T-helper 9 cell (primary cell): ENCODE results near the gene ANP32E.

Source experiments
- DNase-seq: peaks from one replicate; pipeline ENCODE4 v3.0.0-alpha.2; 2020
- total RNA-seq, 2 donors: gene quantifications; one replicate each; lab custom pipeline; 2026; lab: John Stamatoyannopoulos, UW

Gene ANP32E
- 81.9 to 94.8 reads per million in 2 donors for total RNA-seq

DNA sequence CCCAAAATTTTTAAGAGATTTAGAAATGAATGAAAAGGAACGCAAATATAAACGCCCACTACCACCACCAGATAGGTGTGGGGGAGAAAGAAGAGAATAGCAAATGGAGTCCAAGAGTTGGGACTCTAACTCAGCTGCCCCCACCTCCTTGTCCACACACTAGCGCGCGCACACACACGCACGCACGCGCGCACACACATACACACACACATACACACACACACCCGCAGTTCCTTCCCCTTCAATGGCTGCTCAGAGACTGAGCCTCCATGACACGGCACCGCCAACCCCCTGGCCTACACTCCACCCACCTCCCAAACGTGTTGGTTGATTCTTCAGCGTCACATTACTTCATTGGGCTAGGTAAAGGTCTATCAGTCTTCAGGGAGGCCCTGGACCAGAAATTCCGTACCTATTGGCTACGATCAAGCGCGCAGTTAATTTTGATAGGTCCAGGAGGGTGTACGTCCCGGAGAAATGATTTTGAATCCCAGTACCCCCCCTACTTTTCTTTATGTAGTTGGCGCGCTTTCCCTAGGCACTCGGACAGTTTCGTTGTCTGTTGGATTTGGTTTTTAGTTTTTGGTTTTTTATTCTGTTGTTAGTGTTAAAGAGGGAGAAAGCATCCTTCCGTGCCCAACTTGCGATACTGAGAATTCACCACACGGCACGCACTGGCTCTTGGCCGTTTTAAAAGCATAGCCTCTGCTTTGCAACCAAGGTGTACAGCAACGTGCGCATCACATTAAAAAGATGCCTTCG is at the start of gene ANP32E:
Gene ANP32E (minus strand): TSS at position 261 of the 762 bp plus-strand sequence. CDS start 326 bp downstream, outside the sequence.
- DNase-seq, result peak; percentile 87

DNA sequence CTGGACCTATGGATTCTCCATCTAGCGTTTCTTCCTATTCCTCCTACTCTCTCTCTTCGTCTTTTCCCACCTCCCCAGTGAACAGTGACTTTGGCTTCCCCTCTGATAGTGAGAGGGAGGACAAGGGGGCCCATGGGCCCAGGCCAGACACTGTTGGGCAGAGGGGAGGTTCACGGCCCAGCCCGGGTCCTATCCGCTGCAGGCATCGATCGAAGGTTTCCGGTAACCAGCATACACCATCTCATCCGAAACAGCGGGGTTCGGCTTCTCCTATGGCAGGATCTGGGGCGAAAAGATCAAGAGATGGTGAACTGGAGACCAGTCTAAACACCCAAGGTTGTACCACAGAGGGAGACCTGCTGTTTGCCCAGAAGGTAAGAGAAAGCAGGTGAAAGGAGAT is 47.3 kb upstream of the ANP32E start:
- DNase-seq, result no peak

DNA sequence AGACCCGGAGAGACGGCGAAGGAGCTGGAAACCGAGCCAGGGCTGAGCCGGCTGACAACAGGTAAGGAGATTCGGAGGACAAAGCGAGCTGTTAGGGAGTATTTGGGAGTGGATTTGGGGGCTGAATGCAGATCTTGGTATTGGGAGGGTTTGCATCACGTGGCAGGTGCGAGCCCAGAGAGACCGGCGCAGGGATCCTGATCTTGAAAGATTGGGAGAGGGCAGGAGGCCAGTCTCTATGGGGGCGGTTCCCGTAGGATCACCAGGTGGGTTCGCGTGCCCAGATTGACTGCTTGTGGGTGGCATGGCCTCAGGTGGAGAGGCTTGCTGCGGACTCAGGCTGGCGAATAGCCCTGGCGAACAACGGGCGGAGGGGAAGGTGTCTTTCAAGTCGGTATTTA is 46.6 kb upstream of the ANP32E start:
- no peak for DNase-seq

DNA sequence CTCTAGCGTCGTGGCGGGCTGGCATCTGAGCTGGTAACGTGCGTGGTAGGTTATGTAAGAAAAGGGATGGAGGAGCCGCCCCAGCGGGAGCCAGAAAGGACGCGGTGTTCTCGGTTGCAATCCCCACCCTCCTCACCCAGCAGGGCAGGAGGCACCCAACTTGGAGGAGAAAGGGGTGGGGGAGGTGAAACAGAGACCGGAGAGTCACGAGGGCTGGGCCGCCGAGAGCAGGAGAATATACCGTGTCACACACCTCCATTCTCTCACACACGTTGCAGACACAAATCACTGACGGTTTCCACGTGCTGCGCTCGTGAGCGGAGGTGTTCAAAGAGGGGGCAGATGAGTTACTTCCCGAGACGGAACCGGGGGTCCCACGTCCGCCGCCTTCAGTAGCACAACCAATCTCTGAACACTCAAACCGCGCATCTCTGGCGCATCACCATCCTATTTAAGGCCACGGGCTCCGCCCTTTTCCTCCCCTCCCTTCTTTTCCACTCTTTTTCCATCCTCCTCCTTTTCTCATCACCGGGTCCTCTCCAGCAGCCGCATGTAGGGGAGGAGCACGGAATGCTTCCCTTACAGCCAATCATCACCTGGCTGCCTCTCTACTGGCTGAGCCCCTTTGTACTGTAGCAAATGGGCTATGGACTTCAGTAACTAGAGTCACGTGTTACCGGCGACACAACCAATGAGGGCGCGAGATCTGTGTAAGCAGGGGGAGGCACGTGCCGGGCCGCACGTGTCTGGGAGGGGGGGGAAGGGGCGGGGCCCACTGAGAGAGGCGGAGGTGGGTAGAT is 46.0 kb upstream of the ANP32E start, which contains the start of gene CIART:
Gene CIART (plus strand): TSS at position 797 of the 800 bp plus-strand sequence. CDS start 714 bp downstream, outside the sequence.
- DNase-seq, result peak; percentile 63

DNA sequence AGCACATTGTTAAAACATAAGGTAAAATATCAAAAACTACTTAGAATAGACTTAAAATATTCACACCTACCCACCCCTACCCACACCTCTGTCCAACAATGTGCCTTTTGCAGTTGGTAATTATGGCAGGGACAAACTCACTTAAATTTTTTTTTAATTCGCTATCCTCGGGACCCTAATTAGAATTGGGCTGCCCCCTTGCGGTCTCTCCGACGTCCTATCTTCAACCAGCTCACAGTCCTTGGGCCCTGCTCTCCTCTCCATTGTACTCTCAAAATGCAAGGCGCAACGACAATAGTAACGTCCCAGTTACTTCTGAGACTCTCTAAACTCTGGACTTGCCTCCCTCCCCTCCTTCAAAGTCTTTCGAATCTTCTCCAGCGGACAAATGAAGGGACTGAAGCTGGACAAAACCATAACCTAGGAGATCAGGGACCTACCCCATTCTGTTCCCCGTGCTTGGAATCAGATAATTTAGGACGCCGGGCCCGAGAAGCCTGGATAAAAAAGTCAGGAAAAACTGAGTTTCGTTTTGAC is 45.4 kb upstream of the ANP32E start:
- DNase-seq, result peak; percentile 22

DNA sequence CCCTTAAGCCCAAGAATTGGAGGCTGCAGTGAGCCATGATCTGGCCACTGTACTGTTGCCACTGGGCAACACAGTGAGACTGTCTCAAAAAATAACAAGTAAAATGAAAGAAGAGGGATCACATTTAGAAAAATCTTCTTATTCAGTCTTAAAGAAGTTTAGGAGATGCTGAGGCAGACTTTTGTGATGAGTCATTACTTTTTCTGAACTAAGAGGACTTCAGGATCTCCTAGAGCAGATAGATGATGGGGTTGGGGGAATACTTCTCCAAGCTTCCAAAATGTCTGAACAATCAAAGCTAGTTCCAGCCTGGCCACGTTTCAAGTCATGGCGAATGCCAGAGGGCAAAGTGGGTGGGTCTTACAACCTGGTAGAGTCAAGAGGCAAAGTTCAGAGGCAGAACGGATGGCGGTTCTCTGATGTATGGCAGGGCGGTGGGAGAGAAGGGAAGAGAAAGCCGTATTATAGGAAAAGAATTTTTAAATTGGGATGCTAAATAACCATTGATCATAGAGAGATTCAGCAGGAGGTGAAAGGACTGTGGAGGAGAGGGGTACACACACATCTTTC is 44.3 kb upstream of the ANP32E start:
- DNase-seq, result no peak

DNA sequence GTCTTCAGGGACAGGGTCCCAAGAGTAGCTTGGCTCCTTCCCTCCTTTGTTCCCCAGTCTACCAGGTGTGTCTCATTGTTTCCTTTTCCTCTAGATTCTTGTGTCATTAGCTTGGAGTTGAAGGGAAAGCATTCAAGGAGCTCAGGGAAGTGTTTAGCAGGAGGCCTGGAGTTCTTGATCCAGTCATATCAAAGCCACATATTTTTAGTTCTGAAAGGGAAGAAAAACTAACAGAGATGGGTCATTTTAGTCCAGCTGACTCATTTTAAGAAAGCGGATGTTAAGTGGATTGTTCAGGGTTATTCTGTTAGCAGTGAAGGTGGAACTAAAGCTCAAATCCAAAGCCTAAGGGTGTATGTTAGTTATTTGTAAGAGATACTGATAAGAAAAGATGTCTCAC is 37.4 kb upstream of the ANP32E start:
- no peak for DNase-seq

DNA sequence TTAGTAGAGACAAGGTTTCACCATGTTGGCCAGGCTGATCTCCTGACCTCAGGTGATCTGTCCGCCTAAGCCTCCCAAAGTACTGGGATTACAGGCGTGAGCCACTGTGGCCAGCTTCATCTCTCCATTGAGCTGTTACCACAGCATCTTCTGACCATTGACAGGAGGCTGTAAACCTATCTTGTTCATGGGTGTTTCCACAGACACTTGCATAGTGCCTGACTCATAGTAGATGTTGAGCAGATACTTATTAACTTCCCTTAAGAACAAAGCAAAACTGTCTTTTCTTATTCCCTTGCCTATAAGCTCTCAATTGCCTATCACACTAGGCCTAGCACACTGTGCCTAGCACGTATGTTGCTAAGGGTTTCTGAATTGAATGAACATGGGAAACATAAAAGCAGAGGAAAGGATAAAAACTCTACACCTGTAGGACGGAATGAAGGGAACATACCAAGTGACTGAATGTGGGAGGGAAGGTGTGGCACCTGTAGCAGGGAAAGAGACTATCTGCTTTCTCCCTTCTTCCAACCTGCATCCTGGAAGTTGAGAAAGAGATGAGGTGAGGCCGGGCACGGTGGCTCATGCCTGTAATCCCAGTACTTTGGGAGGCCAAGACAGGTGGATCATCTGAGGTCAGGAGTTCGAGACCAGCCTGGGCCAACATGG is 35.5 kb upstream of the ANP32E start:
- DNase-seq, result no peak

DNA sequence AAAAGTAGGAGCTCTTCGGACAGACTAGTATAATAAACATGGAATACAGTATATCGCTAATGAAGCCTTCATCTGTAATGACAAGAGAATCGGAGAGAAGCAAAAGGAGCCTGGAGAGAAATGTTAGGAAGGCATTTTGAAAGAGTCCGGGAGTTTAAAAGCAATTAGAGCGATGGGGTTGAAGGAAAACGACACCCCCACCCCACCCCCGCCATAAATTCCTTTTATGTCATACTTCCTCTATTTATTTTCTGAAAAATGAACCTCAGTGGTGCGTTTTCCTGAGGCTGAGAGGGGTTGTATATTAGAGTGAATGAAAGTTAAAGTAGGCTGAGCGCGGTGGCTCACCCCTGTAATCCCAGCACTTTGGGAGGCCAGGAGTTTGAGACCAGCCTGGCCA is 33.5 kb upstream of the ANP32E start:
- DNase-seq, result no peak

DNA sequence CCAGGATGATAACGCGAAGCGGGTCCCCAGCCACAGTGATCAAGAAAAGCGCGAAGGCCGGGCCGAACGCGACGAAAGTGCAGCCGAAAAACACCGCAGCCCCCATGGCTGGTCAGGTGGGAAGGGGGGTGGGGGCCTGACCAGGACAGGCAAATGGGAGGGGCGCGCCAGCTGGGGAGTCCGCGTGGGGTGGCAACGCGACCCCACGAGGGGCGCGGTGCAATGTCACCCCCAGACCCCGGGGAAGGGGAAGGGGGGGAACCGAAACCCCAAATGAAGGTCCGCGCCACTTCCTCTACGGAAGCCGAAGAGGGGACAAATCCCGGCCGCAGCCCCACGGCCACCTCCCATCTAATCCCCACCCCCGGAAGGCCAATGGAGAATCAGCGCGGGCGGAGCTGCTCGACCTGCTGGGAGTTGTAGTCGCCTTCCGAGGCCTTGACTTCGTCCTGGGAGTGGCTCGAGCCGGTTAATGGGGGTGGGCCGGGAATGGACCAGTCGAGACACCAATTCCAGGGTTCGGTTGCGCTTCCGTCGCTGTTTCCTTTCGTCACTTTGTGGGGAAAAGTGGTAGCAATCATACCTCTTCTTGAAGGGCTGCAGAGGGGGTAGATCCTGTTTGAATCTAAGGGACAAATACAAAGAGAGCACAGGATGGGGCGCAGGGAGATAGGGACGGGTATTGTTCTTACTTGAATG is 32.9 kb upstream of the ANP32E start, which contains the start of gene APH1A:
Gene APH1A (minus strand): TSS at position 312 of the 699 bp plus-strand sequence. CDS start 206 bp downstream, at position 106.
- peak; percentile 83 for DNase-seq

DNA sequence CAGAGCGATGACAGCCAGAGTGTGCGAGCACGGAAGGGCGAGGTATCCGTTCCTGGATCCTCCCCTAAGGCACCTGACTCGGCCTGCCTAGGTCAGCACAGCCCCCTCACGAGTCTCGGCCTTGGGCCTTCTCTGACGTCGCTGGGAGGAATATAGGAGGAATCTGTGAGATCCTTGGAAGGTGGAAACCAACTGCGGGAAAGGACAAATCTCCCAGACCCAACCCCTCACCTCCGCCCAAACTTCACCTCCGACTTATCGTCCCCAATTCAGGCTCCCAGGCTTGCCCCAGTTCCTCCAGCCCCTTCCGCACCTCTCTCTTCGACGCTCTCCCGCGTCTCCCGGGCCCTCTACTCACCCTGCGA is 32.4 kb upstream of the ANP32E start:
- DNase-seq, result peak; percentile 31

DNA sequence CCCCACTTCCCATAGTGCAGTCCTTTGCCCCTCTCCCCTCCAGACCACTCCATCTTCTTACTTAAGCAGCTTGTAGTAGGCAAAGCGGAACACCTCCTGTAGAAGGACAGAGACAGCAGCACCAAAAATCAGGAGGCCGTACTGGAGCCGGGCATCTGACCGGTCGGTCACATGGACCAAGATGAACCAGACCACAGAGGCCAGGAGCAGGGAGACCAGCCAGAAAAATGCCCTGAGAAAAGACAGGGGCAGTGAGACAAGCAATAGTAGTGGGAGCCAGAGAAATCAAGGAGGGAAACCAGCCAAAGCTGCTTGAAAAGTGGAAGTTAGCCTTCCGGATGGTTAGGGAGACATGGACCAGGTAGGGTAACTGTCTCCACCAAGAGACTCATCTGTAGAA is 32.0 kb upstream of the ANP32E start:
- no peak for DNase-seq

DNA sequence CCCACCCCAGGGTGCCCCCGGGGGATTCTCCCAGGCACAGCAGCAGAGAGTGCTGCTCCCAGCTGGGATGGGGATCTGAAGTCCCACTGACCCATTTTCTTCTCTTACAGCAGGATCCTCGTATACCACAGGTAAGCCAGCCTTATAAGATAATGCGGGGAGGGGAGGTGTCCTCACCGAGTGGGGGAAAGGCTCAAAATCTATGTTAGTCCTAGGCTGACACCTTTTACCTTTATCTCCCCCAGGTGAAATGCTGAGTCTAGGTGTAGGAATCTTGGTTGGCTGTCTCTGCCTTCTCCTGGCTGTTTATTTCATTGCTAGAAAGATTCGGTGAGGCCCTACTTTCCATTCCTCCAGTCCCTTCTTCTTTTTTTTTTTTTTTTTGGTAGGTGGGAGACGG is 27.6 kb upstream of the ANP32E start:
- no peak for DNase-seq

DNA sequence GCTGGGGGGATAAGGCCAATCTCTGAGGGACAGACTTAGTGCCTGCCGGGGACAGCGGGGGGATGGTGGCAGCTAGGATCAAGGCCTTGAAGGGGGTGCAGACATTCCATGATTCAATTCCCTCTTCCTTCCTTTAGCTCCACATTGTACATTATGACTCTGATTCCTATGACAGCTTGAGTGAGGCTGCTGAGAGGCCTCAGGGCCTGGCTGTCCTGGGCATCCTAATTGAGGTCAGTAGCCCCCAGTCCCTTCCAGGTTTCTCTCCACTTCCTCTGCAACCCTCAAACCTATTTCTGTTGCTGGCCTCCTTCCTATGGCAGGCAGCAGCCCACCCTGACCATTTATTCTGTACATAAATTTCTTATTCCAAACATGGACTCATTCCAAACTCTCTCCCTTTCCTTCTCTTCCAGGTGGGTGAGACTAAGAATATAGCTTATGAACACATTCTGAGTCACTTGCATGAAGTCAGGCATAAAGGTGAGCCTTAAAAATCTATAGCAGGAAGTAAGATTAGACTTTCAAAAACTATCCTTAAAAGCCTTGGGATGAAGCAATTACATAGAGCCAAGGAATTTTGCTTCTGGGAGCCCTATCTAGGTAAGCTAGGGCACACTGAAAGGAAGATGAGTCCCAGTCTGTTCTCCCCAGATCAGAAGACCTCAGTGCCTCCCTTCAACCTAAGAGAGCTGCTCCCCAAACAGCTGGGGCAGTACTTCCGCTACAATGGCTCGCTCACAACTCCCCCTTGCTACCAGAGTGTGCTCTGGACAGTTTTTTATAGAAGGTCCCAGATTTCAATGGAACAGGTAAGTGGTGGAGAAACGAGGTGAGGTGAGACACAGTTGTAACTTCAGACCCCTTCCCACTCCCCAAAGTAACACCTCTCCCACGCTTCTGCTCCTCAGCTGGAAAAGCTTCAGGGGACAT is 26.7 kb upstream of the ANP32E start:
- no peak for DNase-seq

DNA sequence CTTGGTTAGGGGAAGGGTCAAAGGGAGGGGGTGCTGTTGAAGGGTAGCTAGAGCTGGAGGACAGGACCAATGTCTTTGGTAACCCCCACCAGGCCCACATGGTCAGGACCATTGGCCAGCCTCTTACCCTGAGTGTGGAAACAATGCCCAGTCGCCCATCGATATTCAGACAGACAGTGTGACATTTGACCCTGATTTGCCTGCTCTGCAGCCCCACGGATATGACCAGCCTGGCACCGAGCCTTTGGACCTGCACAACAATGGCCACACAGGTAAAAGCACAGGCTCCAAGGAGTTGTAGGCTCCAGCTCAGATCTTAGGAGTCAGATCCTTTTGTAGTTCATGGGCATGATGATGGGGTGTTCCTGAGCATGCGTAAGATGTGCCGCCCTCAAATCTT is 25.5 kb upstream of the ANP32E start:
- DNase-seq, result no peak

DNA sequence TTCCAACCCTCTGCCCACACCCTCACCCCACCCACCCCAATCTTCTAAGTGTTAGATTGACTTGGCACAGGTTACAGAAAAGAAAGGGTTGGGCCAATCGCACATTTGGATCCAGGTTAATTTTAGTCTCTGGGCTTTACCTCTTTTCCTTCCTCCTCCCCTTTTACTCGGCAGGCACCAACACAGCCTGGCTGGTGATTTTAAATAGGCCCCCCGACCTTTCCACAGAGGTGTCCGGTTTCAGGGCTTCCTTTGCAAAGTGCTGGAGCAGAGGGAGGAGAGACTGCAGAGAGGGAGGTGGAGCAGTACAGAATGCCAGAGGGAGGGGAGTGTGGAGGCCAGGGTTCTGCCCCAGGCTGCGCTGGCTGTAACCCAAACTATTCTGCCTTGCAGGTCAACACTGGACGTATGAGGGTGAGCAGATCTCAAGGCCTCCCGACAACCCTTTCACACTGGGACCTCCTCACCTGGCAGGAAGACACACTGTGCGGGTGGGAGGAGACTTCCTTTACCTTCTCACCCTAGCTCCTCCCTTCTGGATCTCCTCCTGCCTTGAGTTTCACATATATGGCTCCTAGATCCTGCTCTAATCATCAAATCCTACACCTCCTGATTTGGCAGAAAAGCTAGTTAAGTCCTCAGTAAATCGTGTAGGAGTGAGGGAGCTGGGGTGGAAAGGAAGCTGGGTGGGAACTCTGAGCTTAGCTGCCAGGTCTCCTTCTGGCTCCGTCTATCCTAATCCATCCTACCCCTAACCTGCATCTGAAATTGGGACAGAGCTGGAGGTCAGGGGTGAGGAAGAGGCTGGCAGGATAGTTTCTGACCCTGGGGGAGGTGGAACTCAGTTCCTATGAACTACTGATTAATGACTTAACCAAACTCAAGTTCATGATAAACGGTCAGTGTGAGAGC is 24.1 kb upstream of the ANP32E start:
- no peak for DNase-seq

DNA sequence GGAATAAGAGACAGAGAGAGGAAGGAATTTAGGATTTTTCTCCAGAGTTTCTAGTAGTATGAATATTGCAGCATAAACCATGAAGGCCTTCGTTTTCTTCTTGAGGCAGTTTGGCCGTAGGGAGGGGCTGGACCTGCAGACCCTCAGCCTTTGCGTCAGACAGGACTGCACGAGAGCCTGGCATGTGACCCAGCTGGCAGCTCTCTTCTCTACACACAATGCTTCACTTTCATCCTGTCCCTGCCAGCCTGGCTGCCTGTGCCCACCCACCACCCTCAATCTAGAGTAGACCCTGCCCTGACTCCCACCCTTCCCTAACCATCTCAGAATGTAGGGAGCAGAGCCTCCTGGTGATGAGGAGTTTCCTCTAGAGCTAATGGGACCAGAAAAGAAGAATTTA is 23.3 kb upstream of the ANP32E start:
- DNase-seq, result no peak

DNA sequence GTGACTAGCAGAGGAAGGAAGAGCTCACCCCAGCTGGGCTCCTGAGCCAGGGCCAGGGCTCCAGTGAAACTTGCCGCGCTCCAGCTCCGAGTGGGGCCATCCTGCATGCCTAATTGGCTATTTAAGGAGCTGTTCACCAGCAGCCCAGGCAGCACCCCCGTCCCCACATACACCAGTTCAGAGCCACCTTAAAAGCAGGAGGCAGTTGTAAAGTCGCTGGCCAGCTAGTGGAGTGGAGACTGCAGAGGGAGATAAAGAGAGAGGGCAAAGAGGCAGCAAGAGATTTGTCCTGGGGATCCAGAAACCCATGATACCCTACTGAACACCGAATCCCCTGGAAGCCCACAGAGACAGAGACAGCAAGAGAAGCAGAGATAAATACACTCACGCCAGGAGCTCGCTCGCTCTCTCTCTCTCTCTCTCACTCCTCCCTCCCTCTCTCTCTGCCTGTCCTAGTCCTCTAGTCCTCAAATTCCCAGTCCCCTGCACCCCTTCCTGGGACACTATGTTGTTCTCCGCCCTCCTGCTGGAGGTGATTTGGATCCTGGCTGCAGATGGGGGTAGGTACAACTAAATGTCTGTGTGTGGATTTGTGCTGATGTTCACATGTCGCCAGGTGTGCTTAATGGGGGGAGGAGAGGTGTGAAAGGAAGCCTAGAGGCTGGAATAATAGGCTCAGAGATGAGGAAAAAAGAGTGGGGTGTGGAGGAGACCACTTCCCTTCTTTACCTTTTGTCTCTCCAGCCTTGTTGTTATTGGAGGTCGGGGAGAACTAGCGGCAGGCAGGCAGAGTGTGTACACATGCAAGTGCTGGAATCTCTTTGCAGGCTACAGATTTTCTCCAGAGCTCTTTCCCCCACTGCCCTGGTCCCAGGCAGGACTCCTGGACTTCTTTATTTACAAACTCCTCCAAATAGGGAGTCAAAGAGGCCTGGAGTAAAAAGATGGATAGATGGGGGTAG is 22.0 kb upstream of the ANP32E start, which contains the start of gene CA14:
Gene CA14 (plus strand): TSS at position 151 of the 962 bp plus-strand sequence. CDS start 355 bp downstream, at position 506.
- DNase-seq, result no peak
